Lung microvascular endothelial cell (primary cell): ENCODE results near the gene HES3. TPM values are rescaled to one million over a fixed set of nuclear protein-coding genes. Genes with fewer than 3 reads are reported as not detected.

Experiments used
- DNase-seq, 2 donors: peaks; one replicate each; pipeline versions ENCODE4 v3.0.0 to v3.0.0-alpha.2; 2010; ENCODE audit warnings: low read depth in 2 of 2
- total RNA-seq: library from RNA; depleted of rRNA; stranded (reverse); fragments of >200 nt; gene quantifications from 2 replicates; pipeline ENCODE4 v1.2.1, GENCODE V29; 2014

The HES3 gene
- total RNA-seq, 1 donor from 2014 or later: not detected

DNA sequence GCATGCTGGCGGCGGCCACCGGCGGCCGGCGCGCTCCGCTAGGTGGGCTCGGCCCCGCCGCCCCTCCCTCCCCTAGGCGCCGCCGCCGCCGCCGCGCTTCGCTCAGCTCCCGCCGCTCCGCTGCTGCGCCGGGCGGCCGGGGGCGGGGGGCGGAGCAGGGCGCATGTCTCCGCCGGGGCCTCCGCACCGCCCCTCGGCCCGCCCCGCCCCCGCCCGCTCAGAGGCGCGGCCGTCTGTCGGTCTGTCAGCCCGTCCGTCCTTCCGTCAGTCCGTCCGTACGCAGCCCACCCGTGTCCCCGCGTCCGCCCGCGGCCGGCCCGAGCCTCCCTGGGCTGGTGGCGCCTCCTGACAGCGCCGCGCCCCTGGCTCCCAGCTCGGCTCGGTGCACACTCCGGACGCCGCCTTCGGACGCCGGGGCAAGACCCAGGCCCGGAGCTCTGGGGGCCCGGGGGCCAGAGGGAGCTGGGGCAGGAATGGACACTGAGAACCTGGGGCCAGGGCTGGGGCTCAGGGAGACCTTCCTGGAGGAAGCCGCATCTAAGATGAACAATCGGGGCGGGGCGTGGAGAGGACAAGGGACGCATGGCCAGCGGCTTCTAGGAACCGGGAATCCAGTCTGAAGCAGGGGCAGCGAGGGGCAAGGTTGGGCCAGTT, 17.1 kb downstream of the HES3 start, which contains the start of gene GPR153:
TSS of gene GPR153 (minus strand) at position 138 of the 654 bp plus-strand sequence. CDS start 6,193 bp downstream, outside the sequence.
- peak; percentile 52 to 57 for DNase-seq

DNA sequence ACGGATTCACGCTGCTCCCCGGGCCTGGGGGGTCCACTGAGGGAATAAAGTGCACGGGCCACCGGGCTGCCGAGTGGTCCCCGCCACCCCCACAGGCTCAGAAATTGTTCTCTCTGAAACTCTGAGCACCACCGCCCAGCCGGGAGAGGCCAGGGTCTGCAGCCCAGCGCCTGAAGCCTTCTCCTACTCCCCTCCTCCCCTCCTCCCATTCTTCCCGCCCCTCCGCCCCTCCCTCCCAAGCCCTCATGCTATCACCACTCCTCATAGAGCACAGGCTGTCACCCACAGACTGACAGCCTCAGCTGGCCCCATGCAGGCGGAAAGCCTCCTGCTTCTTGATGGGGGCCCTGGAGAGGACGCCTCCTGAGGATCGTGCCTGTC, 17.6 kb downstream of the HES3 start:
- no peak for DNase-seq

DNA sequence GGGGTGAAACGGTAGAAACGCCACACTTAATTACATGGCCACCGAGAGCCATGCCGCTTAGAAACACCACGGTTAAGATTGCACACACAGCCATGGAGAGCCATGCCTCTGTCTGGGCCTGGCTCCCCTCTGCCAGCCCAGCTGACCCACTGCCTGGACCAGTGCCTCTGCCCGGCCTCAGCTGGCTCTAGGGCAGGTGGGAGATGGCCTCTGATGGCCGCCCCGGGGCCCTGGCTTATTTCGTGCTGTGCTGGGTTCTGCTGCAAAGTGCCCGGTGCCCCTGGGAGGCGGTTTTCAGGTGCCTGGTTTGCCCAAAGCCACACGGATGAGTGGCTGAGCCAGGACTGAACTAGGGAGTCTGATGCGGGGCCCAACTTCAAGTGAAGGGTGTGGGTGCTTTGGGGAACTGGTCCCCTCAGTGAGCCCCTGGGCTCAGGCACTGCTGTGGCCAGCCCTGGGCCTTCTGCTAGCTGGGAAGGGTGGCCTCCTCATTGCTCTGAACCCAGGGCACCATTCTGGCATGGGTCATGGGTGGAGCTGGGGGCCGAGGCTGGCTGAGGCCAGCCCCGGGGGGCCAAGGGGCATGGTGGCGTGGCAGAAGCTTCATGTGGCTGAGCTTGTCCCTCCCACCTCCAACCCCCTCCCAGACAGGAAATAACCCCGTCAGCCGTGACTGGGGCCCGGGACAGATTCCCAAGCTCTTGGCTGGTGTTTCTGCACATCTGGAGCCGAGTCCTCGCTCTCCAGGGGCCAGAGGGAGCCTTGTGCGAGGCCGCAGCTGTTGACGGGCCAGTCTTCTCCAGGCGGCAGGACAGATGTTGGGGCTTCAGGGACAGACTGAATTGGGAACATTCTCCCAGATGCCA, 18.8 kb downstream of the HES3 start:
- no peak for DNase-seq

DNA sequence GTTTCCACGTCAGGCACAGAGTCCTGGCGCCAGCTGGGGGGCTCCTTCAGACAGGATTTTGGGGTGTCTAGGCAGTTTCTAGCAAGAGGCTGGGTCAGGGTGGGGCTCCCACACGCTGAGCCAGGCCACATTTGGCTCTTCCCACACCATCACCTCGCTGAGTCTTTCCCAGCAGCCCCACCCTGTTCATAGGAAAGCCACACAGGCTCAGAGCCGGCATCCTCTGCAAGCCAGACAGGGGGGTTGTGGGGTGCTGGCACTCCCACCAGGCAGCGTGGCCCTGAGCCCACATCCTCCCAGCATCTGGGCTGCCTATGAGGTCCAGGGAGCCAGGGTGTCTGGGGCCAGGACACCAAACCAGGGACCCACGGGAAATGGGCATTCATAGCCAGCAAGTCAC, 19.7 kb downstream of the HES3 start:
- no peak for DNase-seq

DNA sequence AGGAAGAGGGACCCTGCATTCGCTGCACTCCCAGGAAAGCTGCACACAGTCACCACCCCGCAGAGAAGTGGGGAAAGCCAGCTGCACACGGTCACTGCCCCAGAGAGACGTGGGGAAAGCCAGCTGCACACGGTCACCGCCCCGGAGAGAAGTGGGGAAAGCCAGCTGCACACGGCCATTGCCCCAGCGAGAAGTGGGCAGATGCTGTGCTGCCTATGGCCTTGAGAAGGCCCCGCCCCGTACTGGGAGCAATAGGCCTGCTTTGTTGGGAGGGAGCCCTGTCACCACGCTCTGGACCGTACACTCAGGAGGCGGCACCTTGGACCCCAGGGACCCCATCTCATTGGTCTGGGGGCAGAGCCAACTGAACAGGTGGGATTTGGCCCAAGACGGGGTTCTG, 21.2 kb downstream of the HES3 start:
- no peak for DNase-seq

DNA sequence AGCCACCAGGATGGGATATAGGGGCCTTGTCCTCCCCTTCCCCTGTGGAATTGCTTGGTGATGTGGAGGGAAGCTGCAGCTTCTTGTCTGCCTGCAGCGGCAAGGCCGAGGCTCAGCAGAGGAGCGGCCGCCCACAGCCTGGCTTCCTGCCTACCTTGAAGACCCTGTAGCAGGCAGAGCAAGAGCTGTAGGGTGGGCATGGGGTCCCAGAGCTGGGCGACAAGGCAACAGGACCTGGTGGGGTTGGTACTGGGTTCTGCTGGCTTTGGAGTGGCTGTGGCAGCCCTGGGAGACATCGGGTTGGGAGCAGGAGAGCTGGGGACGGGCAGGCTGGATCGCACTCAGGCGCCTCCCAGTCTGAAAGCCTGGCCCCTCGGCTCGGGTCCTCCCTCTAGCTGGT, 22.7 kb downstream of the HES3 start:
- no peak for DNase-seq

DNA sequence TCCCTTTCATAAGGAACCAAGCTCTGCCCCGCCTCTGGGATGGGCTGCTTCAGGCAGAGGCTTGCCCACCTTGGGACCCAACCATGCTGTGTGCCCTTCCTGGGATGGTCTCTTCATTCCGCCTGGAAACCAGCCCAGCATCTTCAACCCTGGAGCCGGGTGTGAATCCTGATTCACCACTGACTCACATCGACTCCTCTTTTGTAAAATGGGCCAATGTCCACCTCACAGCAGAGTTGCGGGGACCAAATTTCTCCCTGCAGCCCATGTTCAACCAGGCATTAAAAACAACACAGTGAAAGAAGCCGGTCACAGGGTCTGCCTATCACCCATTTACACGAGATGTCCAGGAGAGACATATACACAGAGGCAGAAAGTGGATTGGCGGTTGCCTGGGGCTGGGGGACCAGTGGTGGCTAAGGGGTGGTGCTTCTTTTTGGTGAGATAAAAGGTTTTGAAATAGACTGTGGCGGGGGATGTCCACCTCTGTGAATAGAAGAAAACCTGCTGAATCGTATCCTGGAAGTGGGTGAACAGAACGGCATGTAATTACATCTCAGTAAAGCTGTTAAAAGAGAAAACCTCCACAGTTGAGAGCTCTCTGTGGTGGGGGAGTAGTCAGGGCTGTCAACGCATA, 23.8 kb downstream of the HES3 start:
- DNase-seq: no peak

DNA sequence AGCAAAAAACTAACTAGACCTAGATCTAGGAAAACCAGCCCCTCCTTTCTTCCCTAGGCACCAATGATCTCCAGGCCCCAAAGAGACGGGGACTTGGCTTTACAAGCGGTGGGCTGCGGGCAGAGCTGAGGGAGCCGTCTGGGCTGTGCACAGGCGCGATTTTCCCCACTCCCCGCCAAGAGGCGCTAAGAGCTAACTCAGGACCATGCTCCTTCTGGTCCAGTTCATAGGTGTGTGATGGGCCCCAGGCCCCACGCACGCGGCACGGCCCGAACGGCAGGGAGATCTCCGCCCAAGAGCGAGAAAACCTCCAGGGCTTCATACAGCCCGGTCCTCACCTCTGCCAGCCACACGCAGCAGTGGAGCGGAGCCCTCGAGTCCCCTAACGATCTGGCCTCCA, 24.4 kb downstream of the HES3 start:
- DNase-seq: no peak

DNA sequence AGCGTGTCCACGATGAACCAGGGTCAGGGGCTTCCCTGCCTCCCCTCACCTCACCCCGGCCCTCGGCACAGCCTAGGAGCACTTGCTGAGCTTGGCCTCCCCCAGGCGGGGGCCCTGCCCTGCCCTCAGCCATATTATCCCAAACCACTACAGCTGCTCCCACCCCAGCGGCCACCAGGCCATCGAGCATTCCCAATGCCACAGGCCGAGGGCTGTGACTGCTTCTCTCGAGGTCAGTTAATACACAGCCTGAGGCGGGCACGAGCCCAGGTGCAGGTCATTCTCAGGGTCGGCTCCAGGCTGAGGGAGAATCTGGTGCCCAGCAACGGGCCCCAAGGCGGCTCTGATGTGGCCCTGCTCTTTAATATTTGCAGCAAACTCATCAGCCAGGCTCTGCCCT, 25.3 kb downstream of the HES3 start:
- DNase-seq: no peak

DNA sequence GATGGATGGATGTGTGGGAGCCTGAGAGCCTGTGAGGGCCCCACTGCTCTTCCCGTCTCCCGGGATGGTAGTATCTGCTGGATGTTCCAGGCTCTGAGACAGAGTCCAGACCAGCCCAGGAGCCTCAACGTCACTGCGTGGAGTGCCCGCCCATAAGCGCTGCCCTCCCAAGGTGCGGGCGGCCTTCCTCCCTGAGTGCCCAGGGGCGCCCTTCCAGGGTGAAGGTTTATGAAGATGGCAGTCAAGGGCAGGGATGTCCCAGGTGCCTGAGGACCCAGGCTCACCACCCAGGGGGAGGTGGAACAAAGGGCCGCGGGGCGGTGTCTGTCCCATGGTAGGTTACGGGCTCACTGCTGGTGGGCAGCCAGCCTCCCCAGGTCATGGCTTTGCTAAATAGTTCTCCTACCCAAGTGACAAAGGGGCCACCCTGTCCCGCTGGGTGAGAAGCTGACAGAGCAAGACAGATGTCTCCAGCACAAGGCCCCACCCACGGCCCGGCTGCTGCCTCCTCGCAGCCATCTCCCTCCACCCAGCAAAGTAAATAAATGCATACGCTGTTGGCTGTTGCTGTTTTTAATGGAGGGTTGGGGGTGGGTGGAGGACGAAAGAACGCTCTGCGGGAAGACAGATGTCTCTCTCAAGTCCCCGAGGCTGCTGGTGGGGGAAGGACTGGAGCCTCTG, 25.9 kb downstream of the HES3 start:
- no peak for DNase-seq

DNA sequence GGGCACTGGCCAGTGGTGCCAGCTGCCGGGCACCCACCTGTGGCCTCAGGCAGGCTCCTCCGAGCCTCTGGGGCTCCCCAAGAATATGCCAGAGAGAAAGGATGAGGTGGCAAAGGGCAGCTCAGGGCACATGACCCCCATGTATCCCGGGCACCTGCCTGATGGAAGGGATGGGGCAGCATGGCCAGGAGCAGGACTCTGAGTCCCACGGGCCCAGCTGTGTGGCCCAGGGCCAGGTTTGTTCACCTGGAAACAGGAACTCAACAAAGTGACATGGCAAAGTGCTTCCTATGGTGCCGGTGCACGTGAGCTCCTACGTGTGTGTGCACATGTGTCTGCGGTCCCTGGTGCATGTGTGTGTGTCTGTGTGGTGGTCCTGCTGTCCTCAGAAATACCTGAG, 26.4 kb downstream of the HES3 start:
- no peak for DNase-seq

DNA sequence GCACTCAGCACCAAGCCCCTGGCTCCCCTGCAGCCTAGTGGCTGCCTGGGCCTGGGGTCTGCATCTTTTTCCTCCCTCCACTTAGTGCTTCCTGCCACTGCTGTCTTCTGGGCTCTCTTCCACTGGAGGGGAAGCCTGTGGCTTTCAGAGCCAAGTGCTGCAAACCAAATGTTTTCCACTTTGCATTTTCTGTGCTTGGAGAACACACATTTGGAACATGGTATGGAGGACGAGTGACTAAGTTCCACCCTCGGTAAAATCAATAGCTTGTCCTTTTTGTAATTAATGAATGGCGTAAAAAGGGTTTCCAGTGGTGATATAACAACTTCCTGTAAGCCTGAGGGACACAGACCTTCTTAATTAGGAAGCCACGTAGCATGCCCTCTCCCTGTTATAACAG, 27.0 kb downstream of the HES3 start:
- no peak for DNase-seq

DNA sequence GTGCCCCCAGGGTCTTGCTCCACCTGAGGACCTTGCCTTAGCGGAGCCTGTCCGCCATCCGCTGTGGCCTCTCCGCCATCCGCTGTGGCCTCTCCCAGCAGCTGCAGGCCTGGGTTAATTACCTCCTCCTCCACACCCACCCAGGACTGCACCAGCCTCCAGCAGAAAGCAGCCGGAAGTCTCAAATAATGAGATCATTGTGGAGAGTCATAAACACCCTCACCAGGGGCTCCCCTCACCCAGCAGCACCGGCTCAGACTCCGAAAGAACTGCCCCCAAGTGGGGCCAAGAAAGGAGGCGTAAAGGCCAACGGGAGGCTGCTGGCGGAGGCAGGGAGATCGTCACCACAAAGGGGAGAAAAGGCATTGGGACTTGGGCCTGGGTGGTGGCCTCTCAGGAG, 27.6 kb downstream of the HES3 start:
- DNase-seq: no peak

DNA sequence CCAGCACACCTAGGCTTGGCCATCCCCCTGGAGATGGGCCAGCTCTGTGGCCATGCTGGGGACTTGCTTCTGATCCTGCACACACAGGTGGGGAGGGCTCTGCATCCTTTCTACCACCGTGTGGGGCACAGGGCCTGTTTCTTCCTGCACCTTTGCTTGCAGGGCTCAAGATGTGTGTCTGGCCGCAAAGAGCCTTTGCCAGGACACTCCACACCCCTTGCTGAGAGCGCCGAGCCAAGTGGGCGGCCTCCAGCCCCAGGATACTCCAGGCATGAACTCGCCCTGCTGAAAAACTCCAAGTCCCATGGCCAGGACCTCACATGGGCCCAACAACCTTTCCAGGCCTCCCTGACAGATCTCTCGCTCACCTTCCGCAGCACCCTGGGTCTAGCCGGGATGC, 28.5 kb downstream of the HES3 start:
- no peak for DNase-seq

DNA sequence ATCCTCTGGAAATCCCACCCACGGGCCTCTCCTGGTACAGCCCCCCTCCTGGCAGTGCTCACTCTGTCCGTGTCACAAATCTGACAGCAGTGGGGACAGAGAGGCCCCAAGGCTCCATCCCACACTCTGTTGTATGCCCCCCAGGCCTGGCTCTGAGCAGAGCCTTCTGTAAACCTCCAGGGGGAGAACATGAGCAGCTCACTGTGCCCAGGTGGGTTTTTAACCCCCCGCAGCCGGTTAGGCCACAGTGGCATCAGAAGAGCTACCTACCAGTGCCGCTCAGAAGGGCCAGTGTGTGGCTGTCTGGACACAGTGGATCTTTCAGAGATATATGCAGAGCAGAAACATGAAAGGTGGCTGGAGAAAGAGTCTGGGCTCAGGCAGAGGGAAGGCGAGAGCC, 28.9 kb downstream of the HES3 start:
- no peak for DNase-seq

DNA sequence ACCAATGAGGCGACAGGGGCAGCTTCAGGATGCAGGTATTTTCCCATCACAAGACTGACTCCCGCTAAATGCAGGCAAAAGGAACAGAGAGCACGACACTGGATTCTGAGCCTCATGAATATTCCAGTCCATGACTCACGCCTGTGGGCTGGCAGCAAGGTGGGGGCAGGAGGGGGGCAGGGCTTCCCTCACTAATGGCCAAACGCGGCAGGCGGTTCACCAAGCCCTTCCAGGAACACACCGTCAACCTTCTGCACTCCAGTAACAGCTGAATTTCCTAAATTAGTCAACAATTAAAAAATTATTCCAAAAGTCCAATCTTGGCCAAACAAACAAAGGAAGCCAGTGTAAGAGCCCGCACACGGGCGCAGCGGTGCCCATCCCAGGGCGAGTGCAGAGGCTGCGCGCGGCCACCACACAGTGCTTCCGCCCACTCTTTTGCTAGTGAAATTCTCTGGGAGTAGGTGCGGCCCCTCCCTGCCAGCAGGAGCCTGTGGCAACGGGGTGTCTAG, 29.5 kb downstream of the HES3 start:
- DNase-seq: peak; percentile 21 to 44

DNA sequence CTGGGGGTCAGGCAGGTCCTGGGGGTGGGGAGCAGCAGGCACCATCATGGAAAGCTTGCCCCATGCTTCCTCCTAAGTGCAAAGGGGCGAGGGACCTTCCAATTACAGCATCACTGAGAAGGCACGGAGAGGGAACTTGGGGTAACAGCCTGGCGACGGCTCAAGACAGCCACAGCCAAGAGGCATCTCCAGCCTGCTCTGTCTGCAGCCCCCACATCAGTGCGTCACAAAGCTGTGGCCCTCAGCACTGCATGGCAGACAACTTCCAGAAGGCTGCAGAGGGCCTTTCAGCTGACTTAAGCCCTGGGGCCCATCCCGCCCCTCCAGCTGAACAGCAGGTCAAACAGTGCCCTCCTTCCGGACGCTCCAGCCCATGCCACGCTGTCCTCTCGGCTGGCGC, 30.1 kb downstream of the HES3 start:
- no peak for DNase-seq

DNA sequence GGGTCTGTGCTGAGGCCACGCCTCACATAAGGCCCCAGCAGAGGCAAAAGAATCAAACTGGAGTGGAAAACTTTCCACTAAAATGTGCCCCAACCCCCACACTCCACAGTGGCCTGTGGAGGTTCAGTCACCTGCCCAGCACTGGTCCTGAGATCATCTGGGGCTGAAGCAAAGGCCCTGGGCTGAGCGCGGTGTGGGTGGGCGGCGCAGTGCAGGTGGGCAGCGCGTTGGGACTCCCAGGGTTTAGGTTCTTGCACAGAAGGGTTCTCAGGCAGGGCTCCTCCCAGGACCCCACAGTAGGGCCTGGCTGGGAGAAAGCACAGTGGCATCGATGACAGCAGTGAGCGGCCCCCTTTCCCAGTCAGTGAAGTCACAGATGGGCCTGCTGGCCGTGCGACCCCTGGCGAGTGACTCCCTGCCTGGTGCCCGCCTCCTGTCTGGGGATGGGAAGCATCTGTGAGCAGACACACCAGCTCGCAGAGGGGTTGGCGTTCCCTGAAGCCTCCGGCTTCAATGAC, 30.7 kb downstream of the HES3 start:
- DNase-seq: no peak

DNA sequence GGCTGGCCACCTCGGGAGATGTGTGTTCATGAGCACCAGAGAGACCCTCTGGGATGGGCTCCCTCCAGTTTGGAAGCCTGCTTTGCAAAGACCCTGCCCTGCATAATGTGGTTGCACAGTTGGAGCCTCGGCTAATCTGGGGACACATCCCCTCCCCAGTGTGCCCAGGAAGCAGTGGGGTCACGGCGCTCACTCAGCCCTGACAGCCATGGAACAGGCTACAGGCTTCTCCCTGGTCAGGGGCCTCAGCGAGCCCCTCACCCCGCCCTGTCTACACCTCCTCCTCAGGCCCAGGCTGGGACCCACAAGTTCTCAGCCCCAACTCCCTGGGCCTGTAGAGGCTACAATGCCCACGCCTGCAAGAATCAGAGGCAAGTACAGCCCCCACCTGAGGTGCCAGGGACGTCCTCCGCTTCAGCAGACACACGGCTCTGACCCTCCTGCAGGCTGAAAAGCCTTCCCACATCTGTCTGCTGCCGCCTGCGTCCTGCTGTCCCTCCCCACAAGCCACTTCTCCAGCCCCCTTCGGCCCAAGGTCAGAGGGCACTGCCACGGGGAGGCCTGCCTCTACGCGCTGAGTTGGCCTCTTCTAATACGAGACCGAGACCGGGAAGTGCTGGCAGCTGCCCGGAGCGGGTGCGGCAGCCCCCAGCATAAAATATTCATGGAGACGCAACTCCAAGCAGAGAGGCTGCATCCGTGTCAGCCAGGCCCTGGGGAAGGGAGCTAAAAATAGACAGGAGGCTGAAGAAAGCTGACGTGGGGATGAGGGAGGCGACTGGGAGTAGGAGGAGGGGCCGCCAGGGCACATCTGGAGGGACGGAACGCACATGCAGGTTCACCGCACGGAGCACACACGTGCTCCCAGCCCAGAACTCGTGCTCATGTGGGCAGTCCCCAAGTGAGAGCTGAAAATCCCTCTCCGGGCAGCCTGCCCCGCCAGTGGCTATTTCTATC, 32.1 kb downstream of the HES3 start:
- no peak for DNase-seq

DNA sequence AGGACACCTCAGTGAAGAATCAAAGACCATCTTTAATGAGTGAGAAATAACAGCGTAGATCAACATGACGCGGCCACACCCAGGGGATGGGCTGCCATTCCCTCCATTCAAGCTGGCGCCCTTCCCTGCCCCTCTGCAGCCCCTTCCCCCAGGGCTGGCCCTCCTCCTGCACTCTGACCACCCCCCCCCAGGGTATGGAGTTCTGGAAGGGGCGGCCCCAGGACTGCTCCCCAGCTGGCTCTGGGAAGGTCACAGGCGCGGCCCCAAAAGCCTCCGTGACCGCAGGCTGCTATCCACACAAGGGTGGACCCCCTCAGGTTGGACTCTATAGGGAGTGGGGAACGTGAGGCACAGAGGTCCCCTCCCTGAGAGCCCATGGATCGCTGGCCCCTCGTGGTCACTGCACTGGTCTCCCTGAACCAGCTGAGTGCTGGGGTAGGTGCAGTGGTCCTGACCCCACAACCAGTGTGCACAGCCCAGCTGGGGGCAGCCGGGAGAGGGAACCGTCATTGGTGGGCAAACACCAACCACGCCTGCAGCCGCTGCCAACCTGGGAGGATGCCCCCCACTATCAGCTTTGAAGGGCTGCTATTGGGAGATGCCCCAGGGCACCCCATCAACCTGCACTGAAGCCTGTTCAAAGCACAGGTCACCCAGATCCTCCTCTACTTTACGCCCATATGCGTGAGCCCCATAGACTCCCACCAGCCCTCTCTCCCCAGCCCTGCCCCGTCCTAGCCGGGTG, 33.0 kb downstream of the HES3 start:
- no peak for DNase-seq
